ENCODE data around the gene DNAJB12.
A peak's percentile ranks its signal among the peaks of the same experiment; 100 is the strongest.

DNAJB12 gene

GRCh38 chr10:72336259-72337038 lies 18.3 kb downstream of the DNAJB12 start:
- TF ChIP-seq, protein P1, sequence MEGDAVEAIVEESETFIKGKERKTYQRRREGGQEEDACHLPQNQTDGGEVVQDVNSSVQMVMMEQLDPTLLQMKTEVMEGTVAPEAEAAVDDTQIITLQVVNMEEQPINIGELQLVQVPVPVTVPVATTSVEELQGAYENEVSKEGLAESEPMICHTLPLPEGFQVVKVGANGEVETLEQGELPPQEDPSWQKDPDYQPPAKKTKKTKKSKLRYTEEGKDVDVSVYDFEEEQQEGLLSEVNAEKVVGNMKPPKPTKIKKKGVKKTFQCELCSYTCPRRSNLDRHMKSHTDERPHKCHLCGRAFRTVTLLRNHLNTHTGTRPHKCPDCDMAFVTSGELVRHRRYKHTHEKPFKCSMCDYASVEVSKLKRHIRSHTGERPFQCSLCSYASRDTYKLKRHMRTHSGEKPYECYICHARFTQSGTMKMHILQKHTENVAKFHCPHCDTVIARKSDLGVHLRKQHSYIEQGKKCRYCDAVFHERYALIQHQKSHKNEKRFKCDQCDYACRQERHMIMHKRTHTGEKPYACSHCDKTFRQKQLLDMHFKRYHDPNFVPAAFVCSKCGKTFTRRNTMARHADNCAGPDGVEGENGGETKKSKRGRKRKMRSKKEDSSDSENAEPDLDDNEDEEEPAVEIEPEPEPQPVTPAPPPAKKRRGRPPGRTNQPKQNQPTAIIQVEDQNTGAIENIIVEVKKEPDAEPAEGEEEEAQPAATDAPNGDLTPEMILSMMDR (IDR thresholded peaks at IDR 0.05; ENCODE audit: low read depth, low read length) = no peak
- H3K4me3 ChIP-seq (replicated peaks in 1 of 2; ENCODE audit: low read depth in 2 of 2, low read length in 2 of 2) = peak overlapping the region; percentile 3 to 30
- DNase-seq (ENCODE audit: low read depth in 2 of 2) = peak; percentile 28 to 51

DNA sequence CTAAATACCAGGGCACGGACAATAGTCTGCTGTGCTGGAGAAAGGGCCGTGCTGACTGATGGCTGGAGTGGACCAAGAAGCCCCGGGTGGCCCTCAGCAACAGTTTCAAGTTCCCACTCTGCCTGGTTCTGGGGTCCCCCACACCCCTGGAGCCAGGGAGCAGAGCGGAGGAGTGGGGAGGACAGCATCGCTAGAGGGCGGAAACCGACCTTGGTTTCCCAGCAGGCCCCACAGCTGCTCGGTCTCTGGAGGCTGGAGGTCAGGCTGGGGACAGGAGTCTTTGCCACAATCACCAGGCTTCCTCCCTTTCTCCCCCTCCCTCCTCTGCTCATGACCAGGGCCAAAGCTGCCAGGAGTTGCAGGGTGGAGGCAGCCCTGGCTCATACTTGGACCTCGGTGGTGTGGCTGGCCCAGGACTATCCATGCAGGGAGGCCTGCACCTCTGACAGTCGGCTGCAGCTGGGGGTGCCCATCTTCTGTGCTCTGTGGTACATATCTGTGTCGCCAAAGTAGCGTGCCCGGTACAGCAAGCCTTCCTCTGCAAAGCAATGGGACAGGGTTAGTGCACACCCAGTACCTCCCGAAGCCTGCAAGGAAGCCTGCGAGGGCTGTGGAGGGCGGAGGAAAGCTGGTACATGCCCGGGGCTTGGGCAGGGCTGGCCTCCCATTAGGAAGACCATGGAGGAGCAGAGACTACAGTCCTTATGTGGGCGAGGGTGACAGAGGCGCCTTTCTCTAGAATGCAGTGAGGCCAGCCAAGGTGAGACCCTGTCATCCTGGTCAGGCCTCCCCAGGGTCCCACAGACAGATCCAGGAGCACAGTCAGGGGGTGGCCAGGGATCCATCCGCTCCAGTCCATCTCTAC lies 19.1 kb downstream of the DNAJB12 start:
- TF ChIP-seq, protein P1 (IDR thresholded peaks at IDR 0.05; ENCODE audit: low read depth, low read length) = no peak
- peak overlapping the region in 1 of 2 donors; percentile 30 for H3K4me3 ChIP-seq (replicated peaks in 1 of 2; ENCODE audit: low read depth in 2 of 2, low read length in 2 of 2)
- DNase-seq (ENCODE audit: low read depth in 2 of 2) = peak; percentile 83 to 93

- TF ChIP-seq, protein P1 (IDR thresholded peaks at IDR 0.05; ENCODE audit: low read depth, low read length) = peak; percentile 21
- DNase-seq (ENCODE audit: low read depth in 2 of 2) = peak; percentile 98 to 99
- H3K4me3 ChIP-seq (replicated peaks in 1 of 2; ENCODE audit: low read depth in 2 of 2, low read length in 2 of 2) = no peak overlapping the region
Measured at GRCh38 chr10:72334825-72335393, 19.8 kb downstream of the DNAJB12 start.

GRCh38 chr10:72334196-72334824 lies 20.4 kb downstream of the DNAJB12 start:
- no peak overlapping the region for H3K4me3 ChIP-seq (replicated peaks in 1 of 2; ENCODE audit: low read depth in 2 of 2, low read length in 2 of 2)
- TF ChIP-seq, protein P1 (IDR thresholded peaks at IDR 0.05; ENCODE audit: low read depth, low read length) = no peak
- DNase-seq (ENCODE audit: low read depth in 2 of 2) = peak; percentile 40 to 93

- DNase-seq (ENCODE audit: low read depth in 2 of 2) = no peak
- TF ChIP-seq, protein P1 (IDR thresholded peaks at IDR 0.05; ENCODE audit: low read depth, low read length) = no peak
- H3K4me3 ChIP-seq (replicated peaks in 1 of 2; ENCODE audit: low read depth in 2 of 2, low read length in 2 of 2) = no peak overlapping the region
Measured at GRCh38 chr10:72333112-72334015, 21.4 kb downstream of the DNAJB12 start.
